Measurements from ENCODE around the gene TRIM66.

TRIM66 gene

DNA sequence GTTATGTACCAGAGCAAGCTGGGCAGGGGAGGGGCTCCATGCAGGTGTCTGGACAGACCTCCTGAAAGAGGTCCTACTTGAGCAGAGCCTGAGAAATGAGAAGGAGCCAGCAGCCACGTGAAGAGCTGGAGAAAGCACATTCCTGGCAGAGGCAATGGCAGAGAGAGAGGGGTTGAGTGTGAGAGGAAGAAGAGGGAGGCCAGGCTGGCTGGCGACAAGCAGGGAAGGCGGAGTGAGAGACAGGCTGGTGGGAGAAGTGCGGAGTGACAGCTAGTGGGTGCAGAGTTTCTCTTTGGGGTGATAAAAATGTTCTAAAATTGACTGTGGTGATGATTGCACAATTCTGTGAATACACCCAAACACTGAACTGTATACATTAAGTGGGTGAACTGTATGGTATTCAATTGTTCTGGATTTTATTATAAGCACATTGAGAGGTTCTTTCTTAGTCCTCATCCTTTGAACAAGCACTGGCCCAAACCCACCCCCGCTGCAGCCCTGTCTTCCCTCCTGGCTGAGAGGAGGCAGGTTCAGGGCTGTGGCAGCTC lies 29.5 kb upstream of the TRIM66 start:
- no peak for TF ChIP-seq JUND (IDR thresholded peaks at IDR 0.05; ENCODE audit: low read depth)
- in situ Hi-C loops (cut with HindIII; ENCODE audit: low pct_unique_long_range_greater_than_20kb, low sequenced_read_pairs): no loop called here

DNA sequence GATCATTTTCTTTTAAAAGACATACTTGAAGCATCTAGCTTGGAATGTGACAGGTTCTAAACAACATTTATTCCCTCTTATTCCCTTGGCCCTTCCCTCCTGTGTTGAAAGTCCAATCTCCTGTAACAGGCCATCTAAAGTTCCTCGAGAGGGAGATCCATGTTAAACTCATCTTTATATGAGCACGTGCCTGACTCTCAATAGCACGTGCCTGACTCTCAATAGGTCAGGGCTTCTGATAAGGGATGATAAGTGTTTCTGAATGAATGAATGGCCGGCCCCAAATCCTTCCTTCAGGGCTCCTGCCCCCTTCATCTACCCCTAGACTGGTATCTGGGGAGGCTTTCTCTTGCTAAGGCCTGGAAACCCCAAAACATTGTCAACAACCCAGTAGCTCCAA lies 27.3 kb upstream of the TRIM66 start:
- in situ Hi-C loops (cut with HindIII; ENCODE audit: low pct_unique_long_range_greater_than_20kb, low sequenced_read_pairs): no loop called here
- no peak for TF ChIP-seq JUND (IDR thresholded peaks at IDR 0.05; ENCODE audit: low read depth)
- no peak for DNase-seq (ENCODE audit: low read depth in 1 of 2, low spot score in 1 of 2)

More for the DNA sequence above, 29.5 kb upstream of the TRIM66 start:
- DNase-seq (ENCODE audit: low read depth in 1 of 2, low spot score in 1 of 2): no peak

GRCh38 chr11:8709002-8709672 lies 26.7 kb upstream of the TRIM66 start:
- in situ Hi-C loops (cut with HindIII; ENCODE audit: low pct_unique_long_range_greater_than_20kb, low sequenced_read_pairs): no loop called here
- DNase-seq (ENCODE audit: low read depth in 1 of 2, low spot score in 1 of 2): no peak
- TF ChIP-seq JUND (IDR thresholded peaks at IDR 0.05; ENCODE audit: low read depth): no peak

GRCh38 chr11:8707541-8708191 lies 25.2 kb upstream of the TRIM66 start:
- DNase-seq (ENCODE audit: low read depth in 1 of 2, low spot score in 1 of 2): no peak
- no peak for TF ChIP-seq JUND (IDR thresholded peaks at IDR 0.05; ENCODE audit: low read depth)
- in situ Hi-C loops (cut with HindIII; ENCODE audit: low pct_unique_long_range_greater_than_20kb, low sequenced_read_pairs): no loop called here

DNA sequence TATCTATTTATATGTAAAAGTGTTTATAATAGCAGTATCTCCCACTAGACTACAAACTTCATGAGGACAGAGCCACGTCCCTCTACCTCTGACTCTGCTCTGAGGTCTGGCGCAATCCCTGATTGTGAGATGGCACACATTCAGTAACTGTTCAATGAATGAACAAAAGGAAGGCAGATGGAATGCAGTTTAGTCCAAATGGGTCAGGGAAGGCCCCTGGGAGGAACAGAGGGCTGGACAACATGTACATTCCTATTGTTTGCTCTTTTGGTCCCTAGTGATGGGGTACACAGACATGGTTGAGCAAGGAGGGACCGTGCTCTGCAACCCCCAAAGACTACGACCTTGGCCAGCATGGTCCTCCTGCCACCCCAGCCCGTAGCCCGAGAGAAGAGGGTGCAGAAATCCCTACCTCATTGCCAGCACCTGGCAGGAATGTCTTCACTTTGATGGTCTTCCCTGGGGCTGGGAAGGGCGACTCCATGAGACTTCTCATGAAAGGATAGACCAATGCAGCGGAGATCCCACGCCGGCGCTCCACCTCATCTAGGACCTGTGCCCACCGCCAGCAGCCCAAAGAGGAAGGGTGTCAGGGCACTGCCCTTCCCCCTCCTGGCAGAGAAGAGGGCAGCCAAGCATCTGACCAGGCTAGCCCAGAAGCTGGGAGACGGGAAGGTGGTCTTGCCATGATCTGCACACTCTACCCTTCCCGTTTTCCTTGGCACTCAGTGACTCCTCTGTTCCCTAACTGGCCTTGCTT lies 24.4 kb upstream of the TRIM66 start:
- no peak for TF ChIP-seq JUND (IDR thresholded peaks at IDR 0.05; ENCODE audit: low read depth)
- in situ Hi-C loops (cut with HindIII; ENCODE audit: low pct_unique_long_range_greater_than_20kb, low sequenced_read_pairs): no loop called here
- DNase-seq (ENCODE audit: low read depth in 1 of 2, low spot score in 1 of 2): no peak

DNA sequence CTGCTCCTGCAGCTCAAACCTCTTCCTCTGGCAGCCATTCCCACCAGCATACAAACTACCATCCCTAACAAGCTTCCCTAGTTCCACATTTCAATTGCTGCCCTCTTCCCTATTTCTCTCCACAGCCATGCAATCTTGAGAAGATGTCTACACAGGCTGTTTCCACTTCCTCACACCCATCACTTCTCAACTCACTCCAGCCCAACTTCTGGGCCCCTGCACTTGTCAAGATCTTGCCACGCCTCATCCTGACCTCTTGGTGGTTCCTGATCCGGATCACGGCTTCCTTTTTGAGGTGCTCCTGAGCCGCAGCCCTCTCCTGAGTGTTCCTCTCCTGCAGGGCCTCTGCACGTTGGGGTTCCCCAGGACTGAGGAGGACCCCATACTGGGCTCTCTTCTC lies 22.7 kb upstream of the TRIM66 start:
- no peak for TF ChIP-seq JUND (IDR thresholded peaks at IDR 0.05; ENCODE audit: low read depth)
- DNase-seq (ENCODE audit: low read depth in 1 of 2, low spot score in 1 of 2): no peak
- in situ Hi-C loops (cut with HindIII; ENCODE audit: low pct_unique_long_range_greater_than_20kb, low sequenced_read_pairs): no loop called here

- no peak for DNase-seq (ENCODE audit: low read depth in 1 of 2, low spot score in 1 of 2)
- in situ Hi-C loops (cut with HindIII; ENCODE audit: low pct_unique_long_range_greater_than_20kb, low sequenced_read_pairs): no loop called here
- no peak for TF ChIP-seq JUND (IDR thresholded peaks at IDR 0.05; ENCODE audit: low read depth)
Measured at GRCh38 chr11:8704136-8704535, 21.7 kb upstream of the TRIM66 start.

DNA sequence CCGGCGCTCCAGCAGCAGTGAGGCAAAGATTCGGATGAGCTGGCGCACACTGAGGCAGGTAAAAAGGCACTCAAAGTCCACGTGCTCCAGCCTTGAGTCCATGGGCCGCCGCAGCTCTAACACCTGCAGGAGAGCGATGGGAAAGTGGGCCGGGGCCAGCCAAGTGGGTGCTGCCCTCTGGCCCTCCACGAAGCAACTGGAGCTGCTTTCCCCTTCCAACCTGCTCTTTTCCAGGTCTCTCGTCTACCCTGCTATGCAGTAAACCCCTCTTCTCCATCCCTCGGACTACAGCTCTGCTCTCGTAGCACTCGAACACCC lies 20.1 kb upstream of the TRIM66 start:
- no peak for TF ChIP-seq JUND (IDR thresholded peaks at IDR 0.05; ENCODE audit: low read depth)
- in situ Hi-C loops (cut with HindIII; ENCODE audit: low pct_unique_long_range_greater_than_20kb, low sequenced_read_pairs): no loop called here
- no peak for DNase-seq (ENCODE audit: low read depth in 1 of 2, low spot score in 1 of 2)

DNA sequence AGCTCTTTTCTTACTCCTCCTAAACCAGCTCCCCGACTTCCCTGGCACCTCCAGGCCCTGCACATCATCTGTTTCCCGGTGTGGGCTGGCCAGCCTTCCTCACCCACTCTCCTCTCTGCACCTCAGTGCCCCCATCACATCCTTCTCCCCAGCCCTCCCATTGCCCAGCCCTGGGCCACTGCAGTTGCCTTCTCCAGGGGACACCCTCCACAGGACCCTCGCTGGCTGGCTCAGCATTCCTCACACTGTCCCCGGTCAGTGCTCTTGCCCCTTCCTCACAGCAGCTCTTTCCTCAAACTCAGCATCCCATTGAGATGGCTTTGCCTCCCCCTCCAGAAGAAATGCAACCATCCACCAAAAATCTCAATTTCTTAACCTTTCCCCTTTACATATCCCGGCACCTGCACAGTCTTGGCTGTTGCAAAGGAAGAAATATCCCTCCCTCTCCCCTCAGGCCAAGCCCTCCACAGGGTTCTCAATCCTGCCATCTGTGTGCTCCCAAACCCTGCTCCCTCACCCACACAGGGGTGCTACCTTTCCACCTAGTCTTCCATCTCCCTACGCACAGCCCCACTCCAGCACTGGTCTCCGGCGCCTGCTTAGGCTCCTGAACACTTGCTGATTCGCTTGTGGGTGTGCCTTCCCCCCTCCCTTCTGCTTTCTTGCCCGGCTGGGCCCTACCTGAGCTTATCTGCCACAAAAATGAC lies 19.6 kb upstream of the TRIM66 start:
- no peak for TF ChIP-seq JUND (IDR thresholded peaks at IDR 0.05; ENCODE audit: low read depth)
- no peak for DNase-seq (ENCODE audit: low read depth in 1 of 2, low spot score in 1 of 2)
- in situ Hi-C loops (cut with HindIII; ENCODE audit: low pct_unique_long_range_greater_than_20kb, low sequenced_read_pairs): no loop called here

GRCh38 chr11:8699903-8700302 lies 17.4 kb upstream of the TRIM66 start:
- peak in 1 of 2 experiments; percentile 57 for DNase-seq (ENCODE audit: low read depth in 1 of 2, low spot score in 1 of 2)
- TF ChIP-seq JUND (IDR thresholded peaks at IDR 0.05; ENCODE audit: low read depth): no peak
- in situ Hi-C loops (cut with HindIII; ENCODE audit: low pct_unique_long_range_greater_than_20kb, low sequenced_read_pairs): no loop called here

DNA sequence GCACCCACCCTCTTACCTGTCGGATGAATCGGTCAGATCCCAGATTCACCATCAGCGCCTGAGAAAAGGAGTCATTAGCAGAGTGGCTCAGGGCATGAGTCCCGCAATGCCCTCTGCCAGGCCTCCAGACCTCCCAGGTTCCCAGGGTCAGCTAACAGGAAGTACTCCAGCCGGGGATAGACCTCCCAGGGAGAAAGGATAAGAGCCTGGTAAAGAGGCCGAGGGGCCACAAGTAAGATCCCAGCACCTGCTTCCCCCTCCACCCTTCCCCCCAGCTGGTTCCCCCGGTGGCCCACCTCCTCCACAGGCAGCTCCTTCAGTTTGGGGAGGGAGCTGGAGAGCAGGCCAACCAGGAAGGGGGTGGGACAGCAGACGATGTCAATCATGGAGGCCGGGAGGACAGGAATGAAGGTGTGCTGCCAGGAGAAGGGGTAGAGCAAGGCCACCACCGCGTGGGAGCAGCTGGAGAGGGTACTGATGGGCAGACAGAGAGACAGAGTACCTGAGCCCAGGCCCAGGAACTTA lies 16.5 kb upstream of the TRIM66 start:
- in situ Hi-C loops (cut with HindIII; ENCODE audit: low pct_unique_long_range_greater_than_20kb, low sequenced_read_pairs): no loop called here
- DNase-seq (ENCODE audit: low read depth in 1 of 2, low spot score in 1 of 2): no peak
- no peak for TF ChIP-seq JUND (IDR thresholded peaks at IDR 0.05; ENCODE audit: low read depth)

DNA sequence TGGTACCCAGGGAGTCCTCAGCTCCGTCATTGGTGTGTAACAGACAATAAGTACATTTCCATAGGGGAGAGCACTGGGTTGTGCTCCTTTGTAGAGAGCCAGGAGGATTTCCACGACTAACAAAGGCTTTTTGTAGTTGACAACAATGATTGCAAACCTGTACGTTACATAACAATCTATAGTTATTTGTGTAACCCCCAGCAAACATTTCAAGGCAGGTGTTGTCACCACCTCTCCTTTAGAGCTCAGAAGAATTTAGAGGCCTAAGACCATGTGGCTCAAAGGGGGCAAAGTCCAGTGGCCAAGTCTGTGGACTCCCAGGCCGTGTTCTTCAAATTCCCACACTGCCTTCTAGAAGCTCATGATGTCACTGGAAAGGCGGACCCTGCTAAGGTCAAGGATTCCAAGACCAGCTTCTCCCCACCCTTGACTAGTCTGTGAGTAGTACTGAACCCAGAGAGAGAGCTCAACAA lies 15.9 kb upstream of the TRIM66 start:
- no peak for DNase-seq (ENCODE audit: low read depth in 1 of 2, low spot score in 1 of 2)
- in situ Hi-C loops (cut with HindIII; ENCODE audit: low pct_unique_long_range_greater_than_20kb, low sequenced_read_pairs): no loop called here
- no peak for TF ChIP-seq JUND (IDR thresholded peaks at IDR 0.05; ENCODE audit: low read depth)
